Non-pigmented ciliary epithelial cell (primary cell): ENCODE results near the gene LKAAEAR1.

Experiments used
- DNase-seq: peaks from one replicate; pipeline ENCODE4 v3.0.0-alpha.2; 2010; ENCODE audit warnings: low read depth

LKAAEAR1 gene

DNA sequence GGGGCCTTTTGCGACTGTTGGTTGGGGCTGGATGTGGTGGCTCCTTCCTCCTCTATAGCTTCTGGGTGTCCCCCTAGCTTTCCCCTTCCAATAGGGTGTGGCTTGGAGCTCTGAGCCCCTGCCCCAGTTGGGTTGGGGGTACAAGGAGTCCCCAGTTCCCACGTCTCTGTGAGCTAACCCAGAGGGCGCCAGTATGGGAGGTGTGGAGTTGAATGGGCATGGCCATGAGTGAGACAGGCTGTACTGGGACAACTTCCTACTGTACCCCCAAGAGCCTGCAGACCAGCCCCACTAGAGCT lies 47.0 kb downstream of the LKAAEAR1 start:
- no peak for DNase-seq

DNA sequence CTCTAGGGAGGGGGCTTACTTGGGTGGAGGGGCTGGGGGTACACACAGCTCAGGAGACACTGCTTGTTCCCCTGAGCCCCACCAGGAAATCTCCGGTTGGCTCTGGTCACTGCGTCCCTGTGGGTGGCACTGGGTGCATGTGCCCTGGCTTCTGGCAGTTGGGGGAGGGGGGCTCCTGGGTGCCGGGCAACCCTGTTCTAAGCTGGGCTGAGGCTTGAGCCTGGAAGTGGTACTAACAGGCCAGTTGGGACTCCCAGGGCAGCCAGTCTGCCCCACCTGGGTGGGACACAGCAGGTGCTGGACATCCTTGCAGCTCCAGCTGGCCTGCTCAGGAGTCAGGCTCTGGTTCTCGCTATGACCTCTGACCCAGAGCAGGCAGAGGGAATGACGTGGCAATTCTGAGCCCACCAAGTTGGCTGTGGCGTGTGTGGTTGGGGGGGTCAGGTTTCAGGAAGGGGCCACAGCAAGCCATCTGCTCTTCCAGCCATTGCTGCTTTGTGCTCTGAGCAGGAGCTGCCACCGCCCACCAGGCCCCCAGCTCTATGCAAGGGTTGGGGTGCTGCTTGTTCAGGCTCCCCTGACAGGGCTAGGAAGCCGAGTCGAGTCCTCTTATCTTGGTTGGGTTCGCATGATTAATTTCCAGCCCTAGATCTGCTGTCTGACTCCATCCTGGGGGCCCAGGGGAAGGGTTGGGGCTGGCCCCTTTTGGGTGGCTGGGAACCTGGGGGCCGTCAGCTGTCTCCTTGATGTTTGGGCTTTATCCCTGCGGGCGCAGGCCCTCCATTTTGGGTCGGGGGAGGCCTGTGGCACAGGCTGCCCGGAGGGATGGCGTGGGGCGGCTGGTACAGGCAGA lies 47.6 kb downstream of the LKAAEAR1 start:
- DNase-seq = no peak

DNA sequence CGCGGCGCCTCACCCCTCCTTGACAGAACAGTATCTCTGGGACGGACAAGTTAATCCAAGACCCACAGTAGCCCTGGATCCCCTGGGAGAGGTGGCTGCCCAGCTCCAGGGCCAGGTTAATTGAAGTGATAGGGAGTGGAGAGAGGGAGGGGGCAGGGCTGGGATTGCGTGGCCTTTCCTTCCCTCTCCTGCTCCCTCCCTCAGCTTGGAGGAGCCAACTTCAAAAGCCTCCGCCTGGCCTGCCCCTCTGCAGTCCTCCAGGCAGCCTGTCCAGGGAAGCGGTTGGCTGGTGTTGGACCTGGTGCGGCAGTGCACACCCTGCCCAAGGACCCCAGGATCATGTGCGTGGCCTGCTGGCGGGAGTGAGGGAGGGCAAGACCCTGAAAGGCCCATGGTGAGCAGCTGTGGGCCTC lies 48.3 kb downstream of the LKAAEAR1 start, which contains the start of gene C20orf204:
Gene C20orf204, plus strand, starts transcription at position 250 of the 413 bp plus-strand sequence. Its CDS starts 142 bp downstream, at position 392.
- no peak for DNase-seq

DNA sequence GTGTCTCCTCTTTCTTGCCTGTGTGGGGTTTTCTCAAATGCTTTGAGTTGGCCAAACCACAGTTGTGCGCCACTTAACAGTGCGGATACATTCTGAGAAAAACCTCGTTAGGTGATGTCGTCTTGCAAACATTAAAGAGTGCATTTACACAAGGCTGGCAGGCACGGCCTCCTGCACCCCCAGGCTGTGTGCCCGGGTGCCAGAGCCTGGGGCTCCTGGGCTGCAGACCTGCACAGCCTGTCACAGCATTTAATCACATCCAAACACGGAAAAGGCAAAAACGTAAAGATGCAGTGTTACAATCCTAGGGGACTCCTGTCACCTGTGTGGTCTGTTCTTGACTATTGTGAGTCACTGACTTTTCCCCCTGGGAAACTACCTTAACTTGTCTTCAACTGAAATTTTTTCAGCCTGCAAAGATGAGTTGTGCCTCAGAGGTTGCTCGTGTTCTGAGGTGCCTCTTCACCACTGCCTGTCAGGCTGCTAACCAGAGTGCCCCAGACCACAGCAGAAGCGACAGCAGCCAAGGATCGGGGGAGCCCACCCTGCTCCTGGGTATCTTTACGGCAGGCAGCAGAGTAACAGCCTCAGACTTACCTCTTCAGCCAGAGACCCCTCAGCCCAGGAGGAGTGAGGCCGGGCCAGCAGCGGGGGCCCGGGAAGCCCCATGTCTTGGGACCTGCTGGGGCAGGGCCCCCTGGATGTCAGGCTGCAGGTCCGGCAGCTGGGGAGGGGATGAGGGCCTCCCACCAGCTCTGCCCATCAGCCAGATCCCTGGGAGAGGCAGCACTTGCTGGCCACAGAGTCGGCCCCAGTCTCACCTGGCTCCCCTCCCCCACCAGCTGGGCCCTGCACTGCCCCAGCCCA lies 48.9 kb downstream of the LKAAEAR1 start:
- no peak for DNase-seq

DNA sequence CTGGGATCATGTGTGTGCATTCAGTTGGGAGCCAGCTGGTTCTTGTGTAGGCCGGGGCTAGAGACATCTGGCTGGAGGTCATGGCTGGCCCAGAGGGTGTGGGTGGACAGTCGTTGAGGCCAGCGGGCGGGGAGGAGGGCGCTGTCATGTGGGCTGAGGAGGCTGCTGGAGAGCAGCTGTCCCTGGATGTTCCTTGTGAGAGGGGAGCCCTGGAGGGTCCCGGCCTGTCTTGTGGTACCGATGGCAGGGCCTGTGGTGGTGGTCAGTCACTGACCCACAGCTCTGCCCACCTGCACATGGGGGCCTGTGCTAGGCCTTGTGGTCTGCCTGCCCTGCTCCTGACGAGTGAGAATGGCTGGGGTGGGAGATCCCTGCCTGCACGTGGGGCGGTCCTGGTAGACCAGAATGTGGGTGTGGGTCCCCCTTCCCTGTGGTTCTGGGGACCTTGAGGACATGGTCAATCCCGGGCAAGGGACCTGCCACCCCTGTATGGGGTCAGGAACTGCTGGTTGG lies 50.2 kb downstream of the LKAAEAR1 start:
- DNase-seq = no peak
